IPS-18a (cell line): ENCODE measurements around the gene RHEB.

Experiments
- H3K27ac ChIP-seq: one replicate; pipeline ENCODE4 v1.5.1; 2013; ENCODE audit warnings: low read length
- H3K27me3 ChIP-seq: one replicate; pipeline ENCODE4 v1.6.1; 2013; ENCODE audit warnings: mild to moderate bottlenecking, low read length; ENCODE audit not compliant: control insufficient read depth, insufficient read depth
- H3K36me3 ChIP-seq: one replicate; pipeline ENCODE4 v1.6.1; 2013; ENCODE audit warnings: low read depth, low read length; ENCODE audit not compliant: control insufficient read depth
- H3K4me1 ChIP-seq: one replicate; pipeline ENCODE4 v1.6.1; 2013; ENCODE audit warnings: low read depth, low read length; ENCODE audit not compliant: control insufficient read depth
- H3K4me3 ChIP-seq: one replicate; pipeline ENCODE4 v1.5.1; 2013; ENCODE audit warnings: low read length
- H3K9ac ChIP-seq: one replicate; pipeline ENCODE4 v1.6.1; 2013; ENCODE audit warnings: mild to moderate bottlenecking, low read length, moderate library complexity
- H3K9me3 ChIP-seq: one replicate; pipeline ENCODE4 v1.6.1; 2013; ENCODE audit warnings: low read depth, low read length; ENCODE audit not compliant: control insufficient read depth

RHEB gene

GRCh38 chr7:151439855-151440798 lies 79.6 kb downstream of the RHEB start, which contains the start of gene CRYGN:
TSS of gene CRYGN (minus strand) at chr7:151440141. CDS start at chr7:151439917, 224 bp downstream.
- Histone ChIP-seq H3K9me3 (no peaks in the 10 kb centered on the region), H3K36me3 (no peaks in the 10 kb centered on the region), H3K4me3 (peak within 1 kb of the TSS; percentile 49), H3K27ac (no peak within 1 kb of the TSS), H3K9ac (peak within 1 kb of the TSS; percentile 30), H3K4me1 (peaks cover 3% of the 10 kb centered on the region), H3K27me3 (peaks cover 11% of the 10 kb centered on the region)

GRCh38 chr7:151438864-151439601 lies 80.7 kb downstream of the RHEB start:
- H3K36me3 ChIP-seq = no peaks in the 10 kb centered on the region
- H3K27ac ChIP-seq = no peak overlapping the region
- H3K9ac ChIP-seq = no peak overlapping the region
- peaks cover 11% of the 10 kb centered on the region for H3K27me3 ChIP-seq
- H3K9me3 ChIP-seq = no peaks in the 10 kb centered on the region
- H3K4me3 ChIP-seq = peak overlapping the region; percentile 49
- H3K4me1 ChIP-seq = peaks cover 3% of the 10 kb centered on the region

GRCh38 chr7:151437866-151438516 lies 81.7 kb downstream of the RHEB start:
- no peak overlapping the region for H3K4me3 ChIP-seq
- H3K27ac ChIP-seq = no peak overlapping the region
- H3K9me3 ChIP-seq = no peaks in the 10 kb centered on the region
- no peak overlapping the region for H3K9ac ChIP-seq
- H3K27me3 ChIP-seq = peaks cover 11% of the 10 kb centered on the region
- H3K4me1 ChIP-seq = peaks cover 3% of the 10 kb centered on the region
- no peaks in the 10 kb centered on the region for H3K36me3 ChIP-seq

GRCh38 chr7:151437159-151437553 lies 82.5 kb downstream of the RHEB start:
- Histone ChIP-seq H3K27ac (no peak overlapping the region), H3K4me3 (no peak overlapping the region), H3K36me3 (no peaks in the 10 kb centered on the region), H3K27me3 (peaks cover 11% of the 10 kb centered on the region), H3K9ac (no peak overlapping the region), H3K9me3 (no peaks in the 10 kb centered on the region), H3K4me1 (peaks cover 3% of the 10 kb centered on the region)

- peaks cover 3% of the 10 kb centered on the region for H3K4me1 ChIP-seq
- H3K9ac ChIP-seq = no peak overlapping the region
- no peaks in the 10 kb centered on the region for H3K36me3 ChIP-seq
- H3K27ac ChIP-seq = no peak overlapping the region
- H3K9me3 ChIP-seq = no peaks in the 10 kb centered on the region
- H3K27me3 ChIP-seq = peaks cover 11% of the 10 kb centered on the region
- H3K4me3 ChIP-seq = no peak overlapping the region
Measured at GRCh38 chr7:151436446-151437158, 83.1 kb downstream of the RHEB start.

GRCh38 chr7:151435971-151436370 lies 83.7 kb downstream of the RHEB start:
- H3K9ac ChIP-seq = no peak overlapping the region
- no peak overlapping the region for H3K4me3 ChIP-seq
- H3K27me3 ChIP-seq = peaks cover 11% of the 10 kb centered on the region
- no peaks in the 10 kb centered on the region for H3K9me3 ChIP-seq
- no peak overlapping the region for H3K27ac ChIP-seq
- H3K36me3 ChIP-seq = no peaks in the 10 kb centered on the region
- H3K4me1 ChIP-seq = peaks cover 3% of the 10 kb centered on the region

- no peaks in the 10 kb centered on the region for H3K9me3 ChIP-seq
- H3K4me1 ChIP-seq = no peaks in the 10 kb centered on the region
- H3K27ac ChIP-seq = no peak overlapping the region
- no peaks in the 10 kb centered on the region for H3K36me3 ChIP-seq
- H3K9ac ChIP-seq = no peak overlapping the region
- peaks cover 11% of the 10 kb centered on the region for H3K27me3 ChIP-seq
- no peak overlapping the region for H3K4me3 ChIP-seq
Measured at GRCh38 chr7:151435103-151435916, 84.4 kb downstream of the RHEB start.

GRCh38 chr7:151434549-151434948 lies 85.1 kb downstream of the RHEB start:
- Histone ChIP-seq H3K9me3 (no peaks in the 10 kb centered on the region), H3K4me1 (peaks cover 7% of the 10 kb centered on the region), H3K4me3 (no peak overlapping the region), H3K27ac (no peak overlapping the region), H3K9ac (no peak overlapping the region), H3K36me3 (no peaks in the 10 kb centered on the region), H3K27me3 (peaks cover 10% of the 10 kb centered on the region)

GRCh38 chr7:151433721-151434400 lies 85.8 kb downstream of the RHEB start:
- Histone ChIP-seq H3K36me3 (no peaks in the 10 kb centered on the region), H3K9ac (no peak overlapping the region), H3K27me3 (peaks cover 3% of the 10 kb centered on the region), H3K27ac (no peak overlapping the region), H3K9me3 (no peaks in the 10 kb centered on the region), H3K4me1 (peaks cover 14% of the 10 kb centered on the region), H3K4me3 (no peak overlapping the region)
